ENCODE results near the gene SEMA4D. TPM values are rescaled to one million over a fixed set of nuclear protein-coding genes. Genes with fewer than 3 reads are reported as not detected.

Gene SEMA4D
- total and polyA plus RNA-seq, 2 donors from 2014 or later: 18.9 to 147 TPM

GRCh38 chr9:89419978-89420394 is 77.9 kb downstream of the SEMA4D start:
- Histone ChIP-seq H3K36me3 (ENCODE audit: control insufficient read depth in 2 of 3, insufficient read depth in 3 of 3, low read length in 3 of 3) (no peaks in the 10 kb centered on the region), H3K9me3 (ENCODE audit: control insufficient read depth in 2 of 3, insufficient read depth in 1 of 3, low read length in 3 of 3) (no peaks in the 10 kb centered on the region), H3K9ac (ENCODE audit: low read length in 3 of 3) (no peak overlapping the region), H3K4me1 (ENCODE audit: control insufficient read depth in 2 of 3, insufficient read depth in 2 of 3, low read depth in 1 of 3, low read length in 3 of 3) (peaks cover 0 to 3% (median 2%) of the 10 kb centered on the region in 3 donors), H3K4me3 (ENCODE audit: low read length in 3 of 3) (no peak overlapping the region), H3K27ac (ENCODE audit: low read depth in 2 of 2, low read length in 2 of 2) (no peak overlapping the region), H3K27me3 (ENCODE audit: control insufficient read depth, insufficient read depth, low read length) (no peaks in the 10 kb centered on the region)
- FAIRE-seq (no peak), DNase-seq (no peak)
- intact Hi-C loops (cut with DNase I): no loop called here
- no peak for TF ChIP-seq CTCF (IDR thresholded peaks at IDR 0.05; ENCODE audit: borderline replicate concordance, extremely low read depth, insufficient read depth)

GRCh38 chr9:89418882-89419640 is 78.9 kb downstream of the SEMA4D start:
- Histone ChIP-seq H3K27ac (ENCODE audit: low read depth in 2 of 2, low read length in 2 of 2) (no peak overlapping the region), H3K36me3 (ENCODE audit: control insufficient read depth in 2 of 3, insufficient read depth in 3 of 3, low read length in 3 of 3) (no peaks in the 10 kb centered on the region), H3K9ac (ENCODE audit: low read length in 3 of 3) (no peak overlapping the region), H3K27me3 (ENCODE audit: control insufficient read depth, insufficient read depth, low read length) (no peaks in the 10 kb centered on the region), H3K4me3 (ENCODE audit: low read length in 3 of 3) (no peak overlapping the region), H3K9me3 (ENCODE audit: control insufficient read depth in 2 of 3, insufficient read depth in 1 of 3, low read length in 3 of 3) (no peaks in the 10 kb centered on the region), H3K4me1 (ENCODE audit: control insufficient read depth in 2 of 3, insufficient read depth in 2 of 3, low read depth in 1 of 3, low read length in 3 of 3) (peaks cover 0 to 3% (median 2%) of the 10 kb centered on the region in 3 donors)
- no peak for TF ChIP-seq CTCF (IDR thresholded peaks at IDR 0.05; ENCODE audit: borderline replicate concordance, extremely low read depth, insufficient read depth)
- FAIRE-seq (no peak), DNase-seq (peak in 3 of 5 donors; percentile 45 to 72 (median 62))
- intact Hi-C loops (cut with DNase I): no loop called here

- DNase-seq (no peak), FAIRE-seq (no peak)
- Histone ChIP-seq H3K27ac (ENCODE audit: low read depth in 2 of 2, low read length in 2 of 2) (no peak overlapping the region), H3K27me3 (ENCODE audit: control insufficient read depth, insufficient read depth, low read length) (no peaks in the 10 kb centered on the region), H3K36me3 (ENCODE audit: control insufficient read depth in 2 of 3, insufficient read depth in 3 of 3, low read length in 3 of 3) (peaks cover 0 to 5% (median 3%) of the 10 kb centered on the region in 3 donors), H3K9ac (ENCODE audit: low read length in 3 of 3) (no peak overlapping the region), H3K4me3 (ENCODE audit: low read length in 3 of 3) (peak overlapping the region in 1 of 3 donors; percentile 16), H3K4me1 (ENCODE audit: control insufficient read depth in 2 of 3, insufficient read depth in 2 of 3, low read depth in 1 of 3, low read length in 3 of 3) (peaks cover 3 to 4% (median 3%) of the 10 kb centered on the region in 3 donors), H3K9me3 (ENCODE audit: control insufficient read depth in 2 of 3, insufficient read depth in 1 of 3, low read length in 3 of 3) (no peaks in the 10 kb centered on the region)
- intact Hi-C loops (cut with DNase I): no loop called here
- no peak for TF ChIP-seq CTCF (IDR thresholded peaks at IDR 0.05; ENCODE audit: borderline replicate concordance, extremely low read depth, insufficient read depth)
Observed at GRCh38 chr9:89418474-89418845, 79.5 kb downstream of the SEMA4D start.

All from kidney (tissue), 14 donors.